Jurkat, Clone E6-1 (cell line): Measurements from ENCODE around the gene PTPRF.

Experiments
- DNase-seq: peaks from one replicate; pipeline ENCODE4 v3.0.0-alpha.2; 2011; ENCODE audit warnings: low read depth, low spot score
- H3K4me3 ChIP-seq: 2 replicates; pipeline ENCODE4 v1.5.1; 2011; ENCODE audit warnings: mild to moderate bottlenecking, low read length, control low read depth, moderate library complexity

PTPRF gene

DNA sequence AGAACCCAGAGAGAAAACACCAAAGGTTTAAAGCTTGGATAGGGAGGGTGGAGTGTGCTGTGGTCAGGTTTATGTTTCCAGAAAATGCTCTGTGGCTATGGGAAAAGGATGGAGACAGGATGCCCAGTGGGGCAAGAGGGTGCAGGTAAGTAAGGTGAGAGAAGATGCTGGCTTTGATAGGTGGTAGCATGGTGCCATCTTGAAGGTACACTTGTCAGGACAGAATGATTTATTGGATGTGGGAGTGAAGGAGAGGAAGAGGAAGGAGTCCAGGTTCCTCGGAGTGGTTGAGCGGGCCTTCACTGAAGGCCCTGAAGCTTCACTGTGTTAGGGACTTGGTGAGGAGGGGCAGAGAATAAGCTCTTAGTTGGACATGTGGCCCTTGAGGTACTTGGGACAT is 3.6 kb downstream of the PTPRF start:
- H3K4me3 ChIP-seq = no peak overlapping the region
- no peak for DNase-seq

DNA sequence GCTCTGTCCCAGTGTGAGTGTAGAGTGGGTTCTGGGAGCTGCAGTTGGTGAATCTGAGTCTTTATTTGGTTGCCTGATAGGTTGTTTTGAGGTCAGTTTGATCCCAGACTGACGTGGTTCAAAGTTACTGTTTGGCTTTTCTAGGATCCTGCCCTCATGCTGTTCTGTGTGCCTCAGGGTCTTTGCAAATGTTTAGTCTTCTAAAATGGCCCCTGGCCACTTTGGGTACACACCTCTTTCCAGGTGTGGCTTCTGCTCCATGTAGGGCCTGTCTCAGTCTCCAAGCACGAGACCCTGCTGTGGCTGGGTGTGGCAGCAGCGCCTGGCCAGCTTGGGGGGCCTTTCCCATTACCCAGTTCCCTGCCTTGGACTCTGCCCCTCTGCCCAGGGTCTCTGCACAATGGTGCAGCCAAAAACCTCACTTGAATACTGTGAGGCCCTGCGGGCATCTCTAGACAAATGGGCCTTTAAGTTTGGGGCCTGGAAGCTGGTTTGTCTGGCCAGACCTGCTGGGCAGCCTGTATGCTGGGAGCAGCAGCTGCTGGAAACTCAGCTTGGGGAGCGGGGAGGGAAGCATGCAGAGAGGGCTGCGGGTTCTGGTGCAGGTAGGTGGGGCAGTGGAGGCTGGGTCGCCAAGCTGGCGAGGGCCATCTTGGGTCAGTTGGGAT is 5.6 kb downstream of the PTPRF start:
- DNase-seq = no peak
- H3K4me3 ChIP-seq = no peak overlapping the region

DNA sequence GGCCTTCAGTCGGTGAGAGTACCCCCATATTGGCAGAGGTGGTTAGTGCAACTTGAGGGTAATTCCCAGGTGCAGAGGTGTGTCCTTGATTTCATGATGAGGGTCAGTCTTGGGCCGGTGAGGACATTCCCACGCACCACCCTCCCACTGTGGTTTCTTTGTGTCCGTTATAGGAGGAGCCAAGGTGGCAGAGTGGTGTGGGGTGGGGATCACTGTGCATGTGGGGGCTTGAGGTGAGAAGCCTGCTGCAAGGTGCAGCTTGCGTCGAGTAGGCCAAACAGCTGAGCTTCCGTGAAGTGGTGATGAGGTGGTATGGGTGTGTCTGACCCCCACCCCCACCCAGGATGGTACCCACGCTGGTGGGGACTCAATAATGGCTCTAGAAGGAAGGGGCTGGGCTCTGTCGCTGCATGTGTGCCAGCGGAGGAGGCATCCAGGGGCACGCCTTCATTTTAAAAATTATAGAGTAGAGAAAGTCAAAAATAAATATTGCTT is 6.2 kb downstream of the PTPRF start:
- no peak for DNase-seq

DNA sequence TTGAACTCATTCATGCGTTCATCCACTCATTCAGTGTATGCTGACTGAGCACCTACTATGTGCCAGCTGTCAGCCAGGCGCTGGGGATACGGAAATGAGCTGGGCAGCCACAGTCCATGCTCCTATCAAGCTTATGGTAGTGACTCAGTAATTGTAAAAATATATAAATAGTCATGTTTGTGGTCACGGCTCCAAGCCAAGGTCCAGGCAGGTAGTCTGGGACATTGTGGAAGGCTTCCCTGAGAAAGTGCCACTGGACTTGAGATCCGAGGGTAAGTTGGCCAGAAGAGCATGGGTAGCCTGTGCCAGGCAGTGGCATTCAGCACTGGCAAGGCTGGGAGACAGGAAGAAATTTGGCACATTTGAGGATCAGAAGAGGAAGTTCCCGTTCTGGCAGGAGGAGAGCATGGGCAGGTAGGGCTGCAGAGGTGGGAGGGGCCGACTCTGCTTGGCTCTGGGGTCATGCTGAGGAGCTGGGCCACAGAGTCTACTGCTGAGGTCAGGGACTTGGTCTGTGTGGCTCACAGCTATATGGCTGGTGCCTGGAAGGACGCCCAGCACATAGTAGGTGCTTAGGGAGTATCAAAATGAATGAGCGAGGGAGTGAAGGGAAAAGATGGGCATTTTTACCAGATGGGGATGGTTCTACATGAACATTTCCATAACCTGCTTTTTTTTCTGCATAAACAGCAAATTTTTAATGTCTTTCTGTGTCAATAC is 6.9 kb downstream of the PTPRF start:
- no peak for DNase-seq
- no peak overlapping the region for H3K4me3 ChIP-seq

More for the DNA sequence above, 6.2 kb downstream of the PTPRF start:
- H3K4me3 ChIP-seq = no peak overlapping the region

DNA sequence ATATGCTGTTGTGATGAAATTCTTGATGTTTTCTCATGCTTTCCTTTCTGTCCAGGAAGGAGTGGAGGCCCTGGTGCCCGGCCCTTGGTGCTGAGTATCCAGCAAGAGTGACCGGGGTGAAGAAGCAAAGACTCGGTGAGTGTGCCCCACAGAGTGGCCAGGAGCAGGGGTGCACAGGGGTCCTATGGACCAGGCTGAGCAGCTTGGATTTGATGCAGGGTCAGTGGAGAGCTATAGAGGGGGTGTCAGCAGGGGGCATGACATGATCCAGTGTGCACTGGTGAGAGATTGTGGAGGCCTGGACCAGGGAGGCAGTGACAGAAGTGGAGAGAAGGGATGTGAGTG is 7.4 kb downstream of the PTPRF start:
- H3K4me3 ChIP-seq = no peak overlapping the region
- no peak for DNase-seq

DNA sequence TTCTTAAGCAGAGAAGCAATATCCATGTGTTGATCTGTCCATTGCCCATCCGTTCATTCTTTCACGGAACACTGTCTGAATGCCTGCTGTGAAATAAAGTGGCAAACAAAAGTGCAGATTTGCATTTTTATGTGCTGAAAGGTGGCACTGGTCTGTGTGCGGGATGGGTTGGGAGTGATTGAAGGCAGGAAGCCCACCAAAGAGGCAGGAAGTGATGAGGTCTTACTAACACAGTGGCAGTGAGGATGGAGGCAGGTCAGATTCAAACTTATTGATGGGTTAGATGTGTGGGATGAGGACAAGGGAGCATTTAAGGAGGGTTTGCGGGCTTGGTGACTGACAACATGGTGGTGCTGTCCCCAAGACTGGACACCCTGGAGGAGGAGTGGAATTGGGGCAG is 8.3 kb downstream of the PTPRF start:
- DNase-seq = peak; percentile 21
- no peak overlapping the region for H3K4me3 ChIP-seq

DNA sequence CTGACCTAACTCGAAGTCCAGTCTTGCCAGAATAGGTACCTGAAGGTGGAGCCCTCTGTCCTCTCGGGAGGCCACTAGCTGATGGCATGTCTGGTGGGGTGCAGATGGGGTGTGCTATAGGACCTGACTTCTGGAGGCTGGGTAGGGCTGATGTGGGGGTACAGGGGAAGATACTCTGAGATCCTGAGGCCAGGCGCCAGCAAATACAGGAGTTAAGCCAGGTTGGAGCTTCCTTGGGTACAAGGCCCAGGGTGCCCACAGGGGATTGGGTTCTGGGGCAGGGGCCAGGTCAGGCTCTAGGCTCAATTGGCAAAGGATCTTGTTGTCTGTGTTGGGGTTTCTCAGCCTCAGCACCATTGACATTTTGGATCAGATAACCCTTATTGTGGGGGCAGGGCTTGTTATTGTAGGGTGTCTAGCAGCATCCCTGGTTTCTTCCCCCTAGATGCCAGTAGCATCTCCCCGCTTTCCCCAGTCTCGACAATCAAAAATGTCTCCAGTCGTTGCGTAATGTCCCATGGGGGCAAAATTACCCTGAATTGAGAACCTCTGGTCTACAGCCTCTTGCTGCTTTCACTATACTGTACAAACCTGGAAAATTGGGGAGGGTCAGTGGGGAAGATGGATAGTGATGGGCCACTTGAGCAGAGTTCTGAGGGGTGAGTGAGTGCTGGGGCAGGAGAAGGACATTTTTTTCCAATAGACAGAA is 9.2 kb downstream of the PTPRF start:
- H3K4me3 ChIP-seq = no peak overlapping the region
- no peak for DNase-seq

DNA sequence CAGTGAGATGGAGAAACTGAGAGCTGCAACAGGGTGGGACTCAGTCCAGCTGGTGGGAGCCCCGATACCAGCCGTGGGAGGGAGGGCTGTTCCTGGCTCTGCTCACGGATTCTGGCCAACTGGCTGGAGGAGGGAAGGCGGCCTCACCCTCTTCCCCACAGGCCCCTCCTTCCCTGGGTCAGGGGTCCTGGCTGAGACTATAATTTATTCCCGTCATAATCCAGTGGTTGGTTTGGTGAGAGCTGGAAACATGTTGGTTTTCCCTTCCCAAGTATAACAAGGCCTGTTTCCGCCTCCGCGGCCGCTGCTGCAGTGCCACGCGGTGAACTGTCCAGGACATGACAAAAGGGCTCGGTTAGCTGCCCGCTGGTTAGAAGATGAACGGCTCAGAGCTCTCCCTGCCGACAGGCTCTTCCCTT is 10.0 kb downstream of the PTPRF start:
- H3K4me3 ChIP-seq = no peak overlapping the region

DNA sequence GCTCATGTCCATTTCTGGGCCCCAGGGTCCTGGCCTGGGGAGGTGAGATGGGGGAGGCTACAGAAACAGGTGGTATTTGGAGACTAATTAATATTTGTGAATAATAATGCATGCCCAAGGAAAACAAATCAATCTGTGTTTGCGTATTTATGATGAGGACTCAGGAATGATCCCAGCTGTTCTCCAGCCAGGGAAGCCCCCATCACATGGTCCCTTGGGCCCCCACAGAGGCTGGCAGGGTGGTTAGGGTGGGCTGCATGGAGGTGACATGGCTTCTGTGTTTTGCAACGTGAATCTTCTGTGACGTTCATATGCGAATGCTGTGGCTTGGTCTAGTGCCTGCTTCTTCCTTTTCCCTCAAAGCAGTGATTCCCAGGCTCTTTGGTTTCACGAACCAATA is 10.5 kb downstream of the PTPRF start:
- H3K4me3 ChIP-seq = no peak overlapping the region
- DNase-seq = no peak

More for the DNA sequence above, 10.0 kb downstream of the PTPRF start:
- no peak for DNase-seq

DNA sequence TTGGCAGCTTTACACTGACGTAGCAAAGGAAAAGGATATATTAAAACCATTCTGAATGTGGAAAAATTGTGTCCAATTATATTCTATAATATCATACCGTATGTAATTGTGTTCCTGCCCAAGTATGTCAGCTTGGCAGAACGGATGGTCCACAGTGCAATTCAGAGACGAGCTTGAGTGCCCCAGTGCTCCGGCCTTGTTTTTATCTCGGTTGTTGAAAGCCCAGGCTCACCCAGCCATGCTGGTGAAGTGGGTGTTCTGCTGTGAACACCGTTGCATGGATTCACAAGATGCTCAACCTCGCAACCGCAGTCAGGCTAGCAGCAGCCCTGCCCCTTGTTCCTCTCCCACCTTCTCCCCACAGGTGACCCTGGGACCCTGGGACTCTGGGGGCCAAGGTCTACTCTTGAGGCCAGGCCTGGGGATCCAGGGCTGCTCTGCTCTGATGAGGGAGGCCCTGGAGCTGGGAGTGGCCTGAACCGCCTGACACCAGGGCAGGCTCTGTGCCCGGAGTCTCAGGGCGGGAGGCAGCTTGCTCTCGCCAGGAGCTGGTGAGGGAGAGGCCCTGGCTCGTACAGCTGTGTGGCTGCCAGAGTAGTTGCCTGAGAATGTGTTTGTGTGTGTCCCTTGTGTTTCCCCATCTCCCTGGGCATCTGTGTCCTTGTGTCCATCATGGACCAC is 11.2 kb downstream of the PTPRF start:
- H3K4me3 ChIP-seq = no peak overlapping the region
- no peak for DNase-seq

DNA sequence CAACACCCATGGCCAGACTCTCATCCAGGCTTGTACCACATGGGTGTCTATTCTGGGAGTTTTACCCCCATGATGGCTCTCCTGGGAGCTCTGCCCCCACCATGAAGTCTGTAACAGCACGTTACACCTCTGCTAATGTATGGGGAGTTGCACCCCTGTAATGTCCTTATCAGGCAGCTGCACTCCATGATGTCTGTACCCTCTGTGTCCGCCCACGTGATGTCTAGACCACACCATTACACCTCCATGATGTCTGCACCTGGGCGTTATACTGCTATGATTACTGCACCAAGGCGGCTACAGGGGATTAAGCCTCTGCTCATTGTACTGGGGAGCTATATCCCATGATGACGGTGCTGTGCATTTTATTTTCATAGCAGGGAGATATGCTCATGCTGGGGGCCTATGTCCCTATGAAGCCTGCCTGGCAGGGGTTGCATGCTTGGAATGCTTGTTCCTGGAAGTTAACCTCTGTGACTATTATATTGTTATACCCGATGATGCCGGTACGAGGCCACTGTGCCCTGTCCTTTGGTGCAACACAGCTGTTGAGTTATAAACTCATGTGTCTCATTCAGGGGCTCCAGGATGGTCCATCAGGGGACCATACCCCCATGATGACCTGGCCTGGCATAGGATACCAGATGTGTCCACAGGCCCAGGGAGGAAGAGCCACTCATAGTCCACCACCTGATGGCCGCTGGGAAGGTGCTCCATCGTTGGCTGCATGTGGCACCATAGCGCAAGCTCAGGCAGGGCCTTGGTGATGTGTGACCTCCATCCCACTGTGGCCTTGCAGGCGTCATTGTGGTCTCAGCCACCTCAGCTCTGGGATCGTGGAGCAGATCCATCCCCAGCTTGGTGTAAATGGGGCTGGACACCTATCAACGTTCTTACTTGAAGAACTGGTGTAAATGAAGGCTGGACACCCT is 12.1 kb downstream of the PTPRF start:
- H3K4me3 ChIP-seq = no peak overlapping the region
- no peak for DNase-seq

DNA sequence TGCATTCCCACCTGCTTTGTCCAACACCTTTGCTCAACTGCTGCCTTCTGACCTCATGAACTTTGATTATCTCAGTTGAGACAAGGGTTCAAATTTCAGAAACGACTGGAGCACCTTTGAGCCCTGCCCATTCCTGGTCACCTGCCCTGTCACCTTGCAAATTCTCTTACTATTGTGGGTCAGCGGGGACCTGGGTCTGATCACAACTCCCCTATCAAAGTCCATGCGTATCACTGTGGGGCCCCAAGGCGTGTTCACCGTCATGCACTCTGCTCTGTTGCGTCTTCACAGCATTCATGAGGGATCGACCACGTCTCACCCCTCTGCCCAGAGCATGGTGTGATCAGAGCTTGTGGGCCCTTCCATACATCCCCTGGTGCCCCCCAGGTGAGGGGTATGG is 12.9 kb downstream of the PTPRF start:
- H3K4me3 ChIP-seq = no peak overlapping the region
- DNase-seq = no peak

DNA sequence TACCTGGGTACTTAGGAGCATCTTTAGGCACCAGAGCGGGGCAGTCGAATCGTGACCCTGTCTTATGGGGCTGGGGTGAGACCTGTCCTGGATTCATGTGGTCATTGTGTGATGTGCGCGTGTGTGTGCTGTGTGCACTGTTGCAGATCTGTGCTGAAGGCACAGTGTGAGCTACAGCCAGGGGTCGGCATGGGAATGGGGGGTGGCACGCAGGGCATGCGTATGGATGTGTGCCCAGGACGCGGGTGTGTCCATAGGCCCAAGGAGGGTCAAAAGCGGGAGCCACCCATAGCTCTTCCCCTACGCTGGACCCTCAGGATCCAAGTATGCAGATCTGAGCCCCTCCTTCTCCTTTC is 14.6 kb downstream of the PTPRF start:
- H3K4me3 ChIP-seq = no peak overlapping the region
- DNase-seq = no peak

DNA sequence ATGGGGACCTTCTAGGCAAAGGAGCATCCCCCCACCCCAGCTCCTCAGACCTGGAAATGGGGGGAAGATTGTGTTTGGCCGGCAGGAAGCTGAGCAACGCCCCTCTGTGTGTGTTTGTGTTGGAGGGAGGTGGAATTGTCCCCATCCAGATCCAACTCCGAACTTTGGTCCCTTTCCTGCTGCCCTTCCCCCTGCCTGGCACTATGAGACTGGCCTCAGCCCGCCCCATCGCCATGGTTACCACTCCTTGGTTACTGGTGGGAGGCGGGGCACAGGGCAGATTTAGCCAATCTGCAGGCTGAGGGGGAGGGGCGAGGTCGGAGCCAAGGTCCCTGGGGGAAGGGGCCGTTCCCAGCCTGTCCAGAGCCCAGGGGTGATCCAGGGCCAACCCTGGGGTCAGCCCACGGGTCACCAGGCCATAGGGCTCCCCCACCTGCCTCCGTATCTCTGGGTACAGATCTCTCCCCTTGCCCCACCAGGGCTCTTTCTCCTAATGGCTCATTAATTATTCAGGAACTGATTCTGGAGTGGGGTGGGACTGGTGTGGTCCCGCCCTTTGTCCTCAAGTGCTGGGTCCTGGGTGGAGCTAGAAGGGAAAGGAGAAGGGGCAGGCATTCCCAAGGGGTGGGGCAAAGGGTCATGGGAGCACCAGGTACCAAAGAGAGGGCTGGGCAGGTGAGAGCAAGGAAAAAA is 15.2 kb downstream of the PTPRF start:
- DNase-seq = no peak

DNA sequence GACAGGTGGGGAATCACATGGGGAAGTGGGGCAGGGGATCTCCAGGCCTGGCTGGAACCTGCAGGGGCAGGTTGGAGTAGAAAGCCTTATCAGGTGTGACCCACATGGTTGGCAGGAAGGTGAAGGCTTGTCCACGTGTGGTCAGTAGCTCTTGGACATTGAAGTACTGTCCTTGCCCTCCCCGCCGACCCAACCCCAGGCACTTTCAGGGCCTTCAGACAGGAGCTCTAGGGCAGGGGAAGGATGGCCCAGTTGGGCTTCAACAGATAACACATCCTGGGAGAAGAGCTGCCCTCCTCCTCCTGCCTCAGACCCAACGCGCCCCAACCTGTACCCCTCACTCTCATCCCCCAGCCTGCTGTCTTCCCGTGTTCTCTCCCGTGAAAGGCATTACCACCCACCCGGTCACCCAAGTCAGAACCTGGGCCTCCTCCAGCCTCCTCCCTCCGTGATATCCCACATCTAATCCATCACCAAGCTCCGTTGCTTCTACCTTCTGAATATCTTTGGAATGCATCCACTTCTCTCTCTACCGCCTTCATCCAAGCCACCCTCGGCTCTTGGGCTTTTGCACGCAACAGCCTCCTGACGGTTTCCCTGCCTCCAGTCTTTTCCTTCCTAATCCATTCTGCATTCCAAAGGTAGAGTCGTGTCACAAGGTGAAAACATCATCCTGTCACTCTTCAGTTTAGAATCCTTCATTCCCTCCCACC is 15.9 kb downstream of the PTPRF start:
- no peak for DNase-seq
- no peak overlapping the region for H3K4me3 ChIP-seq

More for the DNA sequence above, 15.2 kb downstream of the PTPRF start:
- no peak overlapping the region for H3K4me3 ChIP-seq

DNA sequence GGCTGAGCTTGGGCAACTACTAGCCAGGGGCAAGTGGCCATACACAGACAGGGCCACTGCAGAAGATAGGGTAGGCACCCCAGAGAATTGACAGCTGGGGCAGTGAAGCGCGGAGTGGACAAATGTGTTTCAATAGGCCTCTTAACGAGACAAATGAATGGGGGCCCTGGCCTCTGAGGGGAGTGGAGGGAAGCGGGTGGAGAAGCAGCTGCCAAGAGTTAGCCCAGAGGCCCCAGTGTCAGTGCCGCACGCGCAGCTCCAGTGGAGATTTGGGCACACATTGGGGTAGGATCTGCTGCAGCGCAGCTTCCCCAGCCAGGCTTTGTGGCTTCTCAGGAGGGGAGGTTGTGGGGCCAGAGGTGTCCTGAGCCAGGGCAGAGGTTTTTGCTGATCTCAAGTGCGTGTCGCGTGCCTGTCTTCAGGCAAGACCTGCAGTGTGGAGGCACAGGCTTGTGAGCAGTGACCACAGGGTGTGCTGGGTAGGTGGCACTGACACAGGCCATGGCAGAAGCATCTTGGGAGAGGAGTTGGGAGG is 16.9 kb downstream of the PTPRF start:
- H3K4me3 ChIP-seq = no peak overlapping the region
- no peak for DNase-seq
